Measurements from ENCODE around the gene VAV3. TPM values are rescaled to one million over a fixed set of nuclear protein-coding genes. Genes with fewer than 3 reads are reported as not detected.
"Not testable (repeated sequence)": the region's sequence is repeated elsewhere in the genome, so short reads cannot be mapped to it uniquely, and the experiment has no call there.

VAV3 gene
- polyA plus RNA-seq, 1 donor (not counting 4 experiments of a cell fraction or from before 2014, with no cell fraction given) = 19.6 TPM

- Histone ChIP-seq H3K9me3 (ENCODE audit: control insufficient read depth, low read depth, low read length) (no peaks in the 10 kb centered on the region), H3K4me3 (ENCODE audit: control insufficient read depth in 2 of 3, extremely low read depth in 1 of 3, insufficient read depth in 2 of 3, low read depth in 1 of 3, low read length in 3 of 3) (no peak overlapping the region), H3K27me3 (ENCODE audit: control insufficient read depth, extremely low read depth, insufficient read depth, low read length) (no peaks in the 10 kb centered on the region), H4K20me1 (ENCODE audit: control insufficient read depth, extremely low read depth, insufficient read depth, low read length) (no peaks in the 10 kb centered on the region), H3K79me2 (ENCODE audit: control insufficient read depth, insufficient read depth, low read length) (no peaks in the 10 kb centered on the region), H3K4me2 (ENCODE audit: control insufficient read depth, extremely low read depth, insufficient read depth, low read depth, low read length) (no peak overlapping the region), H3K36me3 (ENCODE audit: control insufficient read depth in 2 of 2, extremely low read depth in 1 of 2, insufficient read depth in 2 of 2, low read length in 2 of 2) (no peaks in the 10 kb centered on the region), H3K4me1 (ENCODE audit: control insufficient read depth, extremely low read depth, insufficient read depth, low read length) (peaks cover 8% of the 10 kb centered on the region), H3K9ac (ENCODE audit: control insufficient read depth, extremely low read depth, insufficient read depth, low read length) (no peak overlapping the region), H2AFZ (ENCODE audit: control insufficient read depth, low read length) (no peak overlapping the region), H3K9me1 (ENCODE audit: control insufficient read depth, extremely low read depth, insufficient read depth, low read length) (no peaks in the 10 kb centered on the region), H3K27ac (ENCODE audit: control insufficient read depth, insufficient read depth, low read length) (no peak overlapping the region)
- TF ChIP-seq EZH2 (IDR thresholded peaks at IDR 0.05; ENCODE audit: low read length) (no peak), CTCF (optimal IDR thresholded peaks at IDR 0.05 in 1 of 3, IDR thresholded peaks at IDR 0.05 in 1 of 3, conservative IDR thresholded peaks at IDR 0.05 in 1 of 3; ENCODE audit: extremely low read depth in 1 of 3, insufficient read depth in 2 of 3, low read length in 3 of 3) (no peak)
- FAIRE-seq (no peak), DNase-seq (ENCODE audit: low read depth, low spot score) (no peak)
- dilution Hi-C loops (cut with MboI; ENCODE audit: extremely low pct_ligation_motif_present, low sequenced_read_pairs) = no loop called here
These were observed 311.2 kb downstream of the VAV3 start for GRCh38 chr1:107653765-107654164.

GRCh38 chr1:107653005-107653404 lies 312.0 kb downstream of the VAV3 start:
- Histone ChIP-seq H3K9ac (ENCODE audit: control insufficient read depth, extremely low read depth, insufficient read depth, low read length) (no peak overlapping the region), H3K4me3 (ENCODE audit: control insufficient read depth in 2 of 3, extremely low read depth in 1 of 3, insufficient read depth in 2 of 3, low read depth in 1 of 3, low read length in 3 of 3) (no peak overlapping the region), H3K9me1 (ENCODE audit: control insufficient read depth, extremely low read depth, insufficient read depth, low read length) (no peaks in the 10 kb centered on the region), H3K36me3 (ENCODE audit: control insufficient read depth in 2 of 2, extremely low read depth in 1 of 2, insufficient read depth in 2 of 2, low read length in 2 of 2) (no peaks in the 10 kb centered on the region), H3K27ac (ENCODE audit: control insufficient read depth, insufficient read depth, low read length) (no peak overlapping the region), H3K27me3 (ENCODE audit: control insufficient read depth, extremely low read depth, insufficient read depth, low read length) (no peaks in the 10 kb centered on the region), H2AFZ (ENCODE audit: control insufficient read depth, low read length) (no peak overlapping the region), H3K79me2 (ENCODE audit: control insufficient read depth, insufficient read depth, low read length) (no peaks in the 10 kb centered on the region), H3K9me3 (ENCODE audit: control insufficient read depth, low read depth, low read length) (no peaks in the 10 kb centered on the region), H3K4me1 (ENCODE audit: control insufficient read depth, extremely low read depth, insufficient read depth, low read length) (peaks cover 15% of the 10 kb centered on the region), H3K4me2 (ENCODE audit: control insufficient read depth, extremely low read depth, insufficient read depth, low read depth, low read length) (no peak overlapping the region), H4K20me1 (ENCODE audit: control insufficient read depth, extremely low read depth, insufficient read depth, low read length) (no peaks in the 10 kb centered on the region)
- DNase-seq (ENCODE audit: low read depth, low spot score) (no peak), FAIRE-seq (no peak)
- dilution Hi-C loops (cut with MboI; ENCODE audit: extremely low pct_ligation_motif_present, low sequenced_read_pairs) = no loop called here
- TF ChIP-seq CTCF (optimal IDR thresholded peaks at IDR 0.05 in 1 of 3, IDR thresholded peaks at IDR 0.05 in 1 of 3, conservative IDR thresholded peaks at IDR 0.05 in 1 of 3; ENCODE audit: extremely low read depth in 1 of 3, insufficient read depth in 2 of 3, low read length in 3 of 3) = no peak
- no peak for TF ChIP-seq EZH2 (IDR thresholded peaks at IDR 0.05; ENCODE audit: low read length)

DNA sequence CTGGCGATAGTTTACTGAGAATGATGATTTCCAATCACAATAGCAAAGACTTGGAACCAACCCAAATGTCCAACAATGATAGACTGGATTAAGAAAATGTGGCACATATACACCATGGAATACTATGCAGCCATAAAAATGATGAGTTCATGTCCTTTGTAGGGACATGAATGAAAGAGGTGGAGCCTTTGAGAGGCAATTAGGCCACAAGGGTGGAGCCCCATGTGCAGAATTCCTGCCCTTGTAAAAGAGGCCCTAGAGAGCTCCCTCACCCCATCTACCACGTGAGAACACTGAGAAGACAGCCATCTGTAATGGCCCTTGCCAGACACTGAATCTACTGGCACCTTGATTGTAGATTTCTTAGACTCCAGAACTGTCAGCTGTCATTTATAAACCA lies 314.2 kb downstream of the VAV3 start:
- H3K79me2 ChIP-seq (ENCODE audit: control insufficient read depth, insufficient read depth, low read length); H4K20me1 ChIP-seq (ENCODE audit: control insufficient read depth, extremely low read depth, insufficient read depth, low read length); H3K9me1 ChIP-seq (ENCODE audit: control insufficient read depth, extremely low read depth, insufficient read depth, low read length); H3K4me3 ChIP-seq (ENCODE audit: control insufficient read depth in 2 of 3, extremely low read depth in 1 of 3, insufficient read depth in 2 of 3, low read depth in 1 of 3, low read length in 3 of 3); H3K9me3 ChIP-seq (ENCODE audit: control insufficient read depth, low read depth, low read length); H3K4me2 ChIP-seq (ENCODE audit: control insufficient read depth, extremely low read depth, insufficient read depth, low read depth, low read length); DNase-seq (ENCODE audit: low read depth, low spot score); H2AFZ ChIP-seq (ENCODE audit: control insufficient read depth, low read length); H3K27ac ChIP-seq (ENCODE audit: control insufficient read depth, insufficient read depth, low read length); H3K9ac ChIP-seq (ENCODE audit: control insufficient read depth, extremely low read depth, insufficient read depth, low read length); dilution Hi-C loops (cut with MboI; ENCODE audit: extremely low pct_ligation_motif_present, low sequenced_read_pairs); H3K36me3 ChIP-seq (ENCODE audit: control insufficient read depth in 2 of 2, extremely low read depth in 1 of 2, insufficient read depth in 2 of 2, low read length in 2 of 2); FAIRE-seq; H3K27me3 ChIP-seq (ENCODE audit: control insufficient read depth, extremely low read depth, insufficient read depth, low read length): not testable (repeated sequence)
- peaks cover 29% of the 10 kb centered on the region for H3K4me1 ChIP-seq (ENCODE audit: control insufficient read depth, extremely low read depth, insufficient read depth, low read length)
